Measurements from ENCODE around the gene SLC5A2. TPM values are rescaled to one million over a fixed set of nuclear protein-coding genes. Genes with fewer than 3 reads are reported as not detected.
A peak's percentile ranks its signal among the peaks of the same experiment; 100 is the strongest.

The SLC5A2 gene
- total and polyA plus RNA-seq, 12 donors = 0.11 to 3.0 (median 1.3) TPM; not detected in 8

GRCh38 chr16:31472709-31473203 is 10.2 kb upstream of the SLC5A2 start:
- peaks cover 0 to 13% of the 10 kb centered on the region in 2 donors for H3K4me1 ChIP-seq (replicated peaks in 1 of 2)
- H3K27ac ChIP-seq = peak overlapping the region; percentile 50 to 95 (median 69)
- no peaks in the 10 kb centered on the region for H3K9me3 ChIP-seq (replicated peaks in 1 of 3)
- H3K36me3 ChIP-seq (replicated peaks in 1 of 2) = peaks cover 0 to 17% of the 10 kb centered on the region in 2 donors
- WGBS, 4 donors = 19 to 34% (median 28%) methylated on average over 13 to 20 of the region's 20 CpGs
- no peaks in the 10 kb centered on the region for H3K27me3 ChIP-seq
- peak; percentile 88 to 97 (median 94) for DNase-seq
- intact Hi-C loops (cut with DNase I) = loop anchor here in 1 of 2 donors (10.0 kb wide), 1 partner anchor 232 kb away; no protein-coding TSS in a partner anchor
- H3K4me3 ChIP-seq = peak overlapping the region in 2 of 4 donors; percentile 46 to 77
- no peak for TF ChIP-seq POLR2A (IDR thresholded peaks at IDR 0.05)
- peak; percentile 53 to 94 (median 76) for TF ChIP-seq CTCF (IDR thresholded peaks at IDR 0.05)

GRCh38 chr16:31473264-31473984 is 9.5 kb upstream of the SLC5A2 start:
- DNase-seq = peak in 2 of 7 donors; percentile 11 to 41
- Histone ChIP-seq H3K4me3 (no peak overlapping the region), H3K4me1 (replicated peaks in 1 of 2) (peaks cover 0 to 18% of the 10 kb centered on the region in 2 donors), H3K9me3 (replicated peaks in 1 of 3) (no peaks in the 10 kb centered on the region), H3K27ac (peak overlapping the region in 2 of 5 donors; percentile 84 to 95), H3K27me3 (no peaks in the 10 kb centered on the region), H3K36me3 (replicated peaks in 1 of 2) (peaks cover 0 to 17% of the 10 kb centered on the region in 2 donors)
- TF ChIP-seq POLR2A (IDR thresholded peaks at IDR 0.05) = no peak
- intact Hi-C loops (cut with DNase I) = loop anchor here in 1 of 2 donors (10.0 kb wide), 1 partner anchor 231 kb away; no protein-coding TSS in a partner anchor
- WGBS, 4 donors = 80 to 84% (median 83%) methylated on average over 12 to 17 of the region's 17 CpGs

- intact Hi-C loops (cut with DNase I) = loop anchor here in 1 of 2 donors (10.0 kb wide), 1 partner anchor 231 kb away; no protein-coding TSS in a partner anchor
- Histone ChIP-seq H3K36me3 (replicated peaks in 1 of 2) (peaks cover 0 to 17% of the 10 kb centered on the region in 2 donors), H3K4me3 (no peak overlapping the region), H3K9me3 (replicated peaks in 1 of 3) (no peaks in the 10 kb centered on the region), H3K27me3 (no peaks in the 10 kb centered on the region), H3K27ac (peak overlapping the region in 3 of 5 donors; percentile 9 to 41 (median 27)), H3K4me1 (replicated peaks in 1 of 2) (peaks cover 0 to 18% of the 10 kb centered on the region in 2 donors)
- DNase-seq = peak in 3 of 7 donors; percentile 43 to 47 (median 44)
- TF ChIP-seq CTCF (IDR thresholded peaks at IDR 0.05) (no peak), POLR2A (IDR thresholded peaks at IDR 0.05) (no peak)
- WGBS, 4 donors = 61 to 78% (median 76%) methylated on average over 10 to 12 of the region's 12 CpGs
Observed at GRCh38 chr16:31474173-31474714, 8.7 kb upstream of the SLC5A2 start.

GRCh38 chr16:31474773-31475738 is 7.9 kb upstream of the SLC5A2 start:
- Histone ChIP-seq H3K4me3 (no peak overlapping the region), H3K27me3 (no peaks in the 10 kb centered on the region), H3K27ac (peak overlapping the region in 2 of 5 donors; percentile 27 to 41), H3K9me3 (replicated peaks in 1 of 3) (no peaks in the 10 kb centered on the region), H3K36me3 (replicated peaks in 1 of 2) (peaks cover 0 to 17% of the 10 kb centered on the region in 2 donors), H3K4me1 (replicated peaks in 1 of 2) (peaks cover 0 to 21% of the 10 kb centered on the region in 2 donors)
- intact Hi-C loops (cut with DNase I) = loop anchor here in 1 of 2 donors (10.0 kb wide), 1 partner anchor 230 kb away; no protein-coding TSS in a partner anchor
- DNase-seq = no peak
- TF ChIP-seq CTCF (IDR thresholded peaks at IDR 0.05) (no peak), POLR2A (IDR thresholded peaks at IDR 0.05) (no peak)
- 89 to 94% (median 91%) methylated on average over 12 of the region's 12 CpGs for WGBS, 4 donors

Measured in adrenal gland (tissue), 12 donors.